COR-L47 (cell line): Measurements from ENCODE around the gene RHBDD3.
A peak's percentile ranks its signal among the peaks of the same experiment; 100 is the strongest.

Experiments
- DNase-seq: peaks from one replicate; lab custom pipeline; 2025; lab: John Stamatoyannopoulos, UW

Gene RHBDD3

GRCh38 chr22:29267858-29268510 lies at the start of gene RHBDD3, which contains the start of gene EWSR1:
RHBDD3 (minus strand) TSS chr22:29267981; CDS start chr22:29265626, 2,355 bp downstream.
EWSR1 (plus strand) TSS chr22:29268268; CDS start chr22:29268337, 69 bp downstream.
- DNase-seq = peak; percentile 93

- no peak for DNase-seq
Observed at GRCh38 chr22:29316141-29316828, 48.5 kb upstream of the RHBDD3 start.

- DNase-seq = no peak
Observed at GRCh38 chr22:29315286-29316140, 47.7 kb upstream of the RHBDD3 start, which contains the start of gene RASL10A. RASL10A (minus strand) TSS chr22:29315697; CDS start chr22:29315246, 451 bp downstream.

- no peak for DNase-seq
Observed at GRCh38 chr22:29314537-29315285, 46.9 kb upstream of the RHBDD3 start.

GRCh38 chr22:29313576-29314466 lies 46.0 kb upstream of the RHBDD3 start:
- DNase-seq = no peak

- no peak for DNase-seq
Observed at GRCh38 chr22:29313126-29313575, 45.4 kb upstream of the RHBDD3 start.

- DNase-seq = no peak
Observed at GRCh38 chr22:29312218-29313125, 44.7 kb upstream of the RHBDD3 start.

GRCh38 chr22:29311464-29312217 lies 43.9 kb upstream of the RHBDD3 start:
- no peak for DNase-seq

- DNase-seq = peak; percentile 88
Observed at GRCh38 chr22:29310863-29311339, 43.1 kb upstream of the RHBDD3 start.

- DNase-seq = no peak
Observed at GRCh38 chr22:29310065-29310862, 42.5 kb upstream of the RHBDD3 start.

- no peak for DNase-seq
Observed at GRCh38 chr22:29309332-29310064, 41.7 kb upstream of the RHBDD3 start.

- DNase-seq = no peak
Observed at GRCh38 chr22:29308791-29309262, 41.0 kb upstream of the RHBDD3 start.

GRCh38 chr22:29308148-29308790 lies 40.5 kb upstream of the RHBDD3 start:
- DNase-seq = no peak

GRCh38 chr22:29307596-29308147 lies 39.9 kb upstream of the RHBDD3 start:
- no peak for DNase-seq

GRCh38 chr22:29306835-29307595 lies 39.2 kb upstream of the RHBDD3 start:
- peak; percentile 52 for DNase-seq
